WTC11 (cell line): Measurements from ENCODE around the gene TMC1.

Source experiments
- CREB1 ChIP-seq: sonication (generic); formaldehyde crosslinking; IDR thresholded peaks from 2 replicates; pipeline ENCODE4 v1.8.0; 2023; ENCODE audit warnings: mild to moderate bottlenecking, missing genetic modification reagents
- TF ChIP-seq, protein P1 (sequence below): sonication (generic); formaldehyde crosslinking; IDR thresholded peaks from 2 replicates; pipeline ENCODE4 v1.8.1; 2022; ENCODE audit warnings: low read depth, missing genetic modification reagents, borderline replicate concordance
- TF ChIP-seq, protein P2 (sequence below): fragments of 200-600 bp; IDR thresholded peaks from 2 replicates; pipeline ENCODE4 v1.8.0; 2022; ENCODE audit warnings: antibody characterized with exemption

DNA sequence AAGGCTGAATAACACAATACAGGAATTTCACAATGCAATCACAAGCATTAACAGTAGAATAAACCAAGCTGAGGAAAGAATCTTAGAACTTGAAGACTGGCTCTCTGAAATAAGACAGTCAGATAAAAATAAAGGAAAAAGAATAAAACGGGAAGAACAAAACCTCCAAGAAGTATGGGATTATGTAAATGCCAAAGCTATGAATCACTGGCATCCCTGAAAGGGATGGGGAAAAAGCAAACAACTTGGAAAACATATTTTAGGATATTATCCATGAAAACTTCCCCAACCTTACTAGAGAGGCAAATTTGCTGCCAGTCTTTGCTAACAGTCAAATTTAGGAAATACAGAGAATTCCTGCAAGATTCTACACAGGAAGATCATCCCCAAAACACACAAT is 273.5 kb downstream of the TMC1 start:
- TF ChIP-seq, protein P1, sequence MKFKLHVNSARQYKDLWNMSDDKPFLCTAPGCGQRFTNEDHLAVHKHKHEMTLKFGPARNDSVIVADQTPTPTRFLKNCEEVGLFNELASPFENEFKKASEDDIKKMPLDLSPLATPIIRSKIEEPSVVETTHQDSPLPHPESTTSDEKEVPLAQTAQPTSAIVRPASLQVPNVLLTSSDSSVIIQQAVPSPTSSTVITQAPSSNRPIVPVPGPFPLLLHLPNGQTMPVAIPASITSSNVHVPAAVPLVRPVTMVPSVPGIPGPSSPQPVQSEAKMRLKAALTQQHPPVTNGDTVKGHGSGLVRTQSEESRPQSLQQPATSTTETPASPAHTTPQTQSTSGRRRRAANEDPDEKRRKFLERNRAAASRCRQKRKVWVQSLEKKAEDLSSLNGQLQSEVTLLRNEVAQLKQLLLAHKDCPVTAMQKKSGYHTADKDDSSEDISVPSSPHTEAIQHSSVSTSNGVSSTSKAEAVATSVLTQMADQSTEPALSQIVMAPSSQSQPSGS (CRISPR knock-in tag): no peak
- TF ChIP-seq, protein P2, sequence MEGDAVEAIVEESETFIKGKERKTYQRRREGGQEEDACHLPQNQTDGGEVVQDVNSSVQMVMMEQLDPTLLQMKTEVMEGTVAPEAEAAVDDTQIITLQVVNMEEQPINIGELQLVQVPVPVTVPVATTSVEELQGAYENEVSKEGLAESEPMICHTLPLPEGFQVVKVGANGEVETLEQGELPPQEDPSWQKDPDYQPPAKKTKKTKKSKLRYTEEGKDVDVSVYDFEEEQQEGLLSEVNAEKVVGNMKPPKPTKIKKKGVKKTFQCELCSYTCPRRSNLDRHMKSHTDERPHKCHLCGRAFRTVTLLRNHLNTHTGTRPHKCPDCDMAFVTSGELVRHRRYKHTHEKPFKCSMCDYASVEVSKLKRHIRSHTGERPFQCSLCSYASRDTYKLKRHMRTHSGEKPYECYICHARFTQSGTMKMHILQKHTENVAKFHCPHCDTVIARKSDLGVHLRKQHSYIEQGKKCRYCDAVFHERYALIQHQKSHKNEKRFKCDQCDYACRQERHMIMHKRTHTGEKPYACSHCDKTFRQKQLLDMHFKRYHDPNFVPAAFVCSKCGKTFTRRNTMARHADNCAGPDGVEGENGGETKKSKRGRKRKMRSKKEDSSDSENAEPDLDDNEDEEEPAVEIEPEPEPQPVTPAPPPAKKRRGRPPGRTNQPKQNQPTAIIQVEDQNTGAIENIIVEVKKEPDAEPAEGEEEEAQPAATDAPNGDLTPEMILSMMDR: no peak
- no peak for TF ChIP-seq CREB1 (CRISPR knock-in tag)
